ENCODE results near the gene EVA1C. TPM values are rescaled to one million over a fixed set of nuclear protein-coding genes. Genes with fewer than 3 reads are reported as not detected.

Gene EVA1C
- total RNA-seq, 1 experiment from 2014 or later: 29.3 TPM

- CTCF ChIA-PET: interaction anchor here (0.7 kb wide), 1 partner anchor 45 kb away, joined by 3 read pairs; no protein-coding TSS in a partner anchor
- Histone ChIP-seq H3K9ac (ENCODE audit: low read length) (no peak overlapping the region), H3K27ac (ENCODE audit: low read depth, low read length) (no peak overlapping the region), H2AFZ (ENCODE audit: low read depth, low read length, poor library complexity, severe bottlenecking) (no peak overlapping the region), H3K36me3 (ENCODE audit: control insufficient read depth in 1 of 2, insufficient read depth in 2 of 2, low read length in 2 of 2) (no peaks in the 10 kb centered on the region), H3K27me3 (ENCODE audit: insufficient read depth, low read length) (no peaks in the 10 kb centered on the region), H3K4me3 (replicated peaks in 1 of 2; ENCODE audit: low read depth in 1 of 2, low read length in 2 of 2) (no peak overlapping the region), H3K9me2 (ENCODE audit: insufficient read depth) (no peaks in the 10 kb centered on the region), H3K4me1 (ENCODE audit: control insufficient read depth in 1 of 2, insufficient read depth in 2 of 2, low read length in 2 of 2) (peaks cover 5 to 18% of the 10 kb centered on the region in 2 experiments), H3K4me2 (ENCODE audit: low read length) (no peak overlapping the region), H3K9me3 (ENCODE audit: control insufficient read depth in 1 of 2, insufficient read depth in 1 of 2, low read depth in 1 of 2, low read length in 2 of 2) (no peaks in the 10 kb centered on the region), H3K79me2 (ENCODE audit: insufficient read depth, low read length) (no peaks in the 10 kb centered on the region), H4K20me1 (ENCODE audit: insufficient read depth) (no peaks in the 10 kb centered on the region)
- ATAC-seq (no peak), DNase-seq (ENCODE audit: low read depth, low spot score) (no peak)
- intact Hi-C loops (cut with micrococcal nuclease): no loop called here
- no peak for TF ChIP-seq TCF7L2 (IDR thresholded peaks at IDR 0.05; ENCODE audit: borderline replicate concordance, extremely low read depth, insufficient read depth, insufficient read length)
- TF ChIP-seq CEBPB (IDR thresholded peaks at IDR 0.05; ENCODE audit: low read depth): no peak
- no peak for TF ChIP-seq EZH2phosphoT487 (IDR thresholded peaks at IDR 0.05; ENCODE audit: borderline replicate concordance)
- no peak for TF ChIP-seq EGR1 (IDR thresholded peaks at IDR 0.05; ENCODE audit: low read depth)
- TF ChIP-seq ZBTB33 (IDR thresholded peaks at IDR 0.05; ENCODE audit: extremely low read depth, insufficient replicate concordance, low read length): no peak
- no peak for TF ChIP-seq EZH2 (IDR thresholded peaks at IDR 0.05)
- no peak for TF ChIP-seq ZFX (IDR thresholded peaks at IDR 0.05)
- TF ChIP-seq ATF3 (IDR thresholded peaks at IDR 0.05): no peak
- TF ChIP-seq POLR2AphosphoS5 (IDR thresholded peaks at IDR 0.05; ENCODE audit: low read depth, low read length): no peak
- no peak for TF ChIP-seq YY1 (IDR thresholded peaks at IDR 0.05; ENCODE audit: extremely low read depth, insufficient replicate concordance, low read depth, low read length)
- no peak for TF ChIP-seq SP1 (IDR thresholded peaks at IDR 0.05; ENCODE audit: low read depth)
- TF ChIP-seq MAX (IDR thresholded peaks at IDR 0.05): no peak
- no peak for TF ChIP-seq JUND (IDR thresholded peaks at IDR 0.05)
- POLR2A ChIA-PET: no interaction called here
- RAD21 ChIA-PET (ENCODE audit: low non-redundant PET in 1 of 2, low total read pairs in 2 of 2, uncharacterized antibody in 2 of 2, unreplicated experiment in 2 of 2): no interaction called here
- no TSS peak for BruUV-seq (replicated peaks)
Observed at GRCh38 chr21:32523988-32524719, 111.6 kb downstream of the EVA1C start.

Measured in HCT116 (cell line).